ENCODE data around the gene JDP2. TPM values are rescaled to one million over a fixed set of nuclear protein-coding genes. Genes with fewer than 3 reads are reported as not detected.

The JDP2 gene
- total RNA-seq, 1 experiment from 2014 or later, result 22.8 TPM

- WGBS (ENCODE audit: extremely low coverage, insufficient read length, low lambda C conversion rate), result no CpG with 5 or more reads among the region's 7 CpGs
Measured at GRCh38 chr14:75487155-75487671, 59.4 kb downstream of the JDP2 start.

More at GRCh38 chr14:75487155-75487671, 59.4 kb downstream of the JDP2 start:
- Histone ChIP-seq H3K14ac (ENCODE audit: insufficient read depth, low read length) (no peak overlapping the region), H3K27me3 (ENCODE audit: insufficient read depth, low read length) (no peaks in the 10 kb centered on the region), H3K4me1 (ENCODE audit: insufficient read depth, low read length) (no peaks in the 10 kb centered on the region), H3K79me1 (ENCODE audit: insufficient read depth, low read depth, low read length, poor library complexity, severe bottlenecking) (no peaks in the 10 kb centered on the region), H3K9me3 (ENCODE audit: control insufficient read depth, low read depth, low read length) (no peaks in the 10 kb centered on the region), H4K8ac (replicated peaks; ENCODE audit: insufficient read length, low read depth, low read length) (no peak overlapping the region), H2AFZ (ENCODE audit: low read length) (no peak overlapping the region), H3K9ac (ENCODE audit: extremely low read depth, insufficient read length, low read length) (no peak overlapping the region), H3K4ac (ENCODE audit: low read depth, low read length) (no peak overlapping the region), H3K56ac (ENCODE audit: insufficient read length, low read depth, low read length) (no peak overlapping the region), H3K23ac (ENCODE audit: insufficient read length, low read depth, low read length) (no peak overlapping the region), H2BK5ac (ENCODE audit: insufficient read length, low read length) (no peak overlapping the region), H4K91ac (ENCODE audit: insufficient read length, low read depth, low read length) (no peak overlapping the region), H2BK20ac (ENCODE audit: low read depth, low read length, poor library complexity, severe bottlenecking) (no peak overlapping the region), H3K18ac (ENCODE audit: insufficient read length, low read depth, low read length) (no peak overlapping the region), H4K5ac (ENCODE audit: insufficient read length, low read depth, low read length) (no peak overlapping the region), H2BK120ac (ENCODE audit: low read depth, low read length, poor library complexity, severe bottlenecking) (no peak overlapping the region), H2BK15ac (ENCODE audit: low read depth, low read length) (no peak overlapping the region), H2AK5ac (ENCODE audit: insufficient read length, low read length) (no peak overlapping the region), H3T11ph (ENCODE audit: low read length) (no peak overlapping the region), H3K27ac (ENCODE audit: insufficient read length, low read depth, low read length) (no peak overlapping the region), H3K79me2 (ENCODE audit: insufficient read depth, low read length) (no peaks in the 10 kb centered on the region), H4K20me1 (ENCODE audit: control insufficient read depth, insufficient read depth, insufficient read length) (no peaks in the 10 kb centered on the region), H2BK12ac (ENCODE audit: insufficient read length, low read depth, low read length) (no peak overlapping the region), H3K4me2 (ENCODE audit: insufficient read depth, insufficient read length, low read length) (no peak overlapping the region), H3K23me2 (ENCODE audit: insufficient read length, low read depth, low read length, poor library complexity, severe bottlenecking) (no peaks in the 10 kb centered on the region)
- no peak for DNase-seq
- no peak for TF ChIP-seq CTCF (conservative IDR thresholded peaks at IDR 0.05)
- Mint-ChIP-seq H3K27ac (no peak overlapping the region), H3K4me1 (peaks cover 2 to 3% of the 10 kb centered on the region in 2 experiments; a peak in 2 of 4 replicates), H3K4me3 (no peak overlapping the region), H3K27me3 (ENCODE audit: low read depth) (no peaks in the 10 kb centered on the region; the same call in none of the 2 replicates), H3K9me3 (no peaks in the 10 kb centered on the region), H3K36me3 (ENCODE audit: insufficient read depth in 1 of 3, low read depth in 3 of 3) (no peaks in the 10 kb centered on the region)
